LNCaP clone FGC (cell line): ENCODE measurements around the gene BRD1.

Experiments
- DNase-seq: peaks from one replicate; pipeline ENCODE4 v3.0.0-alpha.2; 2011; ENCODE audit warnings: low read depth
- H3K4me3 ChIP-seq: 2 replicates; pipeline ENCODE4 v1.5.1; 2011; ENCODE audit warnings: mild to moderate bottlenecking, low read depth, low read length, control low read depth
- CTCF ChIP-seq: IDR thresholded peaks from 2 replicates; pipeline ENCODE4 v1.5.1; 2012; ENCODE audit warnings: mild to moderate bottlenecking; ENCODE audit not compliant: control insufficient read depth, insufficient read depth; ENCODE audit errors: extremely low read depth

BRD1 gene

GRCh38 chr22:49807129-49807528 lies 20.5 kb downstream of the BRD1 start:
- no peak for DNase-seq
- TF ChIP-seq CTCF = no peak
- H3K4me3 ChIP-seq = no peak overlapping the region

GRCh38 chr22:49803737-49804375 lies 23.8 kb downstream of the BRD1 start:
- no peak for TF ChIP-seq CTCF
- no peak overlapping the region for H3K4me3 ChIP-seq
- no peak for DNase-seq

GRCh38 chr22:49803134-49803533 lies 24.5 kb downstream of the BRD1 start:
- no peak for TF ChIP-seq CTCF
- no peak overlapping the region for H3K4me3 ChIP-seq
- DNase-seq = no peak

GRCh38 chr22:49801391-49802060 lies 26.1 kb downstream of the BRD1 start:
- no peak for TF ChIP-seq CTCF
- no peak overlapping the region for H3K4me3 ChIP-seq
- DNase-seq = no peak

GRCh38 chr22:49800408-49801238 lies 27.1 kb downstream of the BRD1 start:
- no peak for TF ChIP-seq CTCF
- no peak for DNase-seq
- no peak overlapping the region for H3K4me3 ChIP-seq

- no peak overlapping the region for H3K4me3 ChIP-seq
- TF ChIP-seq CTCF = no peak
- DNase-seq = no peak
These were observed 28.1 kb downstream of the BRD1 start for GRCh38 chr22:49799431-49800075.
